IMR-90 (cell line): ENCODE measurements around the gene BCAR1.
"Not testable (repeated sequence)": the region's sequence is repeated elsewhere in the genome, so short reads cannot be mapped to it uniquely, and the experiment has no call there.

Experiments
- BHLHE40 ChIP-seq: fragments of 150-350 bp; IDR thresholded peaks from 2 replicates; pipeline ENCODE4 v1.6.1; 2016; ENCODE audit warnings: mild to moderate bottlenecking, low read depth, low read length
- CHD1 ChIP-seq: IDR thresholded peaks from 2 replicates; pipeline ENCODE4 v1.6.1; 2012; ENCODE audit warnings: low read depth, low read length, improper control_type of control experiment
- POLR2A ChIP-seq: IDR thresholded peaks from 2 replicates; pipeline ENCODE4 v1.6.1; 2012; ENCODE audit warnings: mild to moderate bottlenecking, low read depth, low read length
- RAD21 ChIP-seq: IDR thresholded peaks from 2 replicates; pipeline ENCODE4 v1.6.1; 2012; ENCODE audit warnings: low read length, improper control_type of control experiment
- RFX5 ChIP-seq: IDR thresholded peaks from 2 replicates; pipeline ENCODE4 v1.8.0; 2012; ENCODE audit warnings: low read depth, mild to moderate bottlenecking, low read length, moderate library complexity
- TF ChIP-seq, protein P1 (sequence below): conservative IDR thresholded peaks from 2 replicates; pipeline ENCODE4 v1.5.1; 2012; ENCODE audit warnings: mild to moderate bottlenecking, low read depth, low read length, improper control_type of control experiment

DNA sequence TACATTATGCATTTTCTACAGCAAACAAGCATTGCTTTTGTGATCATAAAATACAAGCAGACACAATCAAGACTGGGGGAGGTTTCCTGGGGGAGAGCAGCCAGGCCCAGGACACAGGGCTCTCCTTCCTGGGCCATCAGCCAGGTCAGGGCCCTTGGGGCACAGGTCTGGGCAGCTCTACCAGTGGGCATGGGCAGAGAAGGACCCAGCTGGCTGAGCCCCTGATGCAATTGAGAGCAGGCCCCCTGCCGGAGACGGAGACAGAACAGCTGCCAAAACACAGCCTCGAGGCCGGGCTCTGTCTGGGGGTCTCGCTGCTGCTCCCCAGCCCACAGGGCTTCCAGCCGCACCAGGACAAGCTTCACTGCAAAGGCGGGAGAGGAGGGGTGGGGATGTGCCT lies 10.8 kb downstream of the BCAR1 start:
- TF ChIP-seq, protein P1, sequence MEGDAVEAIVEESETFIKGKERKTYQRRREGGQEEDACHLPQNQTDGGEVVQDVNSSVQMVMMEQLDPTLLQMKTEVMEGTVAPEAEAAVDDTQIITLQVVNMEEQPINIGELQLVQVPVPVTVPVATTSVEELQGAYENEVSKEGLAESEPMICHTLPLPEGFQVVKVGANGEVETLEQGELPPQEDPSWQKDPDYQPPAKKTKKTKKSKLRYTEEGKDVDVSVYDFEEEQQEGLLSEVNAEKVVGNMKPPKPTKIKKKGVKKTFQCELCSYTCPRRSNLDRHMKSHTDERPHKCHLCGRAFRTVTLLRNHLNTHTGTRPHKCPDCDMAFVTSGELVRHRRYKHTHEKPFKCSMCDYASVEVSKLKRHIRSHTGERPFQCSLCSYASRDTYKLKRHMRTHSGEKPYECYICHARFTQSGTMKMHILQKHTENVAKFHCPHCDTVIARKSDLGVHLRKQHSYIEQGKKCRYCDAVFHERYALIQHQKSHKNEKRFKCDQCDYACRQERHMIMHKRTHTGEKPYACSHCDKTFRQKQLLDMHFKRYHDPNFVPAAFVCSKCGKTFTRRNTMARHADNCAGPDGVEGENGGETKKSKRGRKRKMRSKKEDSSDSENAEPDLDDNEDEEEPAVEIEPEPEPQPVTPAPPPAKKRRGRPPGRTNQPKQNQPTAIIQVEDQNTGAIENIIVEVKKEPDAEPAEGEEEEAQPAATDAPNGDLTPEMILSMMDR = not testable (repeated sequence)
- TF ChIP-seq POLR2A, RFX5, BHLHE40, RAD21, CHD1: not testable (repeated sequence)
